IMR-90 (cell line): ENCODE measurements around the gene THY1. TPM values are rescaled to one million over a fixed set of nuclear protein-coding genes. Genes with fewer than 3 reads are reported as not detected.

ENCODE experiments used
- ATAC-seq: fragments of 200-7000 bp; cut with Tn5 transposase; 2 replicates; pipeline ENCODE4 v1.9.1; 2020; ENCODE audit warnings: low read depth, mild to moderate bottlenecking, moderate library complexity
- BruUV-seq: library from RNA; stranded (reverse); fragments of 400-500 nt; replicated peaks from 2 replicates; lab custom pipeline; 2021; lab: Mats Ljungman, UMichigan
- CTCF ChIA-PET: fragments of 300-600 bp; formaldehyde crosslinking; extraction: SDS; loops from one replicate; lab custom pipeline; 2021; ENCODE audit warnings: antibody characterized with exemption; lab: Yijun Ruan, JAX
- POLR2A ChIA-PET: fragments of 300-600 bp; sonication (Branson Sonifier 250); formaldehyde crosslinking; loops from one replicate; lab custom pipeline; 2022; ENCODE audit warnings: antibody characterized with exemption; ENCODE audit not compliant: unreplicated experiment; lab: Charles Lee
- DNase-seq: peaks from one replicate; pipeline ENCODE4 v3.0.0; 2013
- H2AFZ ChIP-seq: replicated peaks from 2 replicates; pipeline ENCODE3; 2013; ENCODE audit warnings: low read length, mild to moderate bottlenecking; ENCODE audit not compliant: poor library complexity
- H2AK5ac ChIP-seq: 2 replicates; pipeline ENCODE4 v1.6.1; 2013; ENCODE audit warnings: low read depth, low read length, inconsistent platforms
- H2AK9ac ChIP-seq: replicated peaks from 2 replicates; pipeline ENCODE3; 2013; ENCODE audit warnings: mild to moderate bottlenecking, low read depth, low read length, moderate library complexity; ENCODE audit not compliant: poor library complexity
- H2BK120ac ChIP-seq: 2 replicates; pipeline ENCODE4 v1.6.1; 2013; ENCODE audit warnings: low read depth, low read length, inconsistent platforms
- H2BK15ac ChIP-seq: 3 replicates; pipeline ENCODE4 v1.6.1; 2013; ENCODE audit warnings: low read depth, low read length, inconsistent platforms
- H2BK20ac ChIP-seq: 2 replicates; pipeline ENCODE4 v1.6.1; 2013; ENCODE audit warnings: low read depth, mild to moderate bottlenecking, inconsistent platforms, low read length, moderate library complexity
- H2BK5ac ChIP-seq: 2 replicates; pipeline ENCODE4 v1.6.1; 2013; ENCODE audit warnings: mild to moderate bottlenecking, low read depth, low read length, inconsistent platforms; ENCODE audit not compliant: poor library complexity, severe bottlenecking
- H3K14ac ChIP-seq: replicated peaks from 2 replicates; pipeline ENCODE4 v1.6.1; 2013; ENCODE audit warnings: low read depth, low read length, inconsistent platforms
- H3K18ac ChIP-seq: 2 replicates; pipeline ENCODE4 v1.6.1; 2013; ENCODE audit warnings: low read depth, low read length, control low read depth
- H3K23ac ChIP-seq: 2 replicates; pipeline ENCODE4 v1.6.1; 2013; ENCODE audit warnings: low read depth, low read length, inconsistent platforms
- H3K27ac ChIP-seq: 2 replicates; pipeline ENCODE4 v1.5.1; 2013; ENCODE audit warnings: mild to moderate bottlenecking, control low read depth, low read length; ENCODE audit not compliant: insufficient read depth
- H3K27me3 ChIP-seq: 2 replicates; pipeline ENCODE4 v1.6.1; 2013; ENCODE audit warnings: low read length; ENCODE audit not compliant: control insufficient read depth, insufficient read depth
- H3K36me3 ChIP-seq: 2 replicates; pipeline ENCODE4 v1.6.1; 2013; ENCODE audit warnings: low read length, mixed read lengths; ENCODE audit not compliant: control insufficient read depth, insufficient read depth
- H3K4ac ChIP-seq: 2 replicates; pipeline ENCODE4 v1.6.1; 2013; ENCODE audit warnings: low read depth, low read length, inconsistent platforms
- H3K4me1 ChIP-seq: 2 replicates; pipeline ENCODE4 v1.6.1; 2013; ENCODE audit warnings: low read length, mixed read lengths; ENCODE audit not compliant: control insufficient read depth, insufficient read depth
- H3K4me2 ChIP-seq: 2 replicates; pipeline ENCODE4 v1.6.1; 2013; ENCODE audit warnings: low read depth, mild to moderate bottlenecking, control low read depth, low read length, moderate library complexity
- H3K4me3 ChIP-seq: 2 replicates; pipeline ENCODE4 v1.5.1; 2013; ENCODE audit warnings: low read depth, mild to moderate bottlenecking, control low read depth, low read length, moderate library complexity; ENCODE audit not compliant: insufficient read depth
- H3K56ac ChIP-seq: 2 replicates; pipeline ENCODE4 v1.6.1; 2013; ENCODE audit warnings: low read length, inconsistent platforms; ENCODE audit not compliant: insufficient read depth; ENCODE audit errors: extremely low read depth
- H3K79me1 ChIP-seq, 2 experiments: 2 replicates each; pipeline ENCODE4 v1.6.1; 2013; ENCODE audit warnings: low read length in 2 of 2, inconsistent platforms in 1 of 2, low read depth in 1 of 2
- H3K9ac ChIP-seq: 2 replicates; pipeline ENCODE4 v1.6.1; 2013; ENCODE audit warnings: low read depth, low read length, control low read depth
- H3K9me1 ChIP-seq: 2 replicates; pipeline ENCODE4 v1.6.1; 2013; ENCODE audit warnings: low read length, inconsistent platforms; ENCODE audit not compliant: insufficient read depth
- H3K9me3 ChIP-seq: 2 replicates; pipeline ENCODE4 v1.6.1; 2013; ENCODE audit warnings: low read length; ENCODE audit not compliant: control insufficient read depth, insufficient read depth
- H4K20me1 ChIP-seq: 2 replicates; pipeline ENCODE4 v1.6.1; 2013; ENCODE audit warnings: low read length, inconsistent platforms; ENCODE audit not compliant: insufficient read depth
- H4K5ac ChIP-seq: 2 replicates; pipeline ENCODE4 v1.6.1; 2013; ENCODE audit warnings: mild to moderate bottlenecking, low read depth, low read length, control low read depth
- H4K8ac ChIP-seq, 2 experiments: 2 replicates each; pipeline ENCODE4 v1.6.1; 2013; ENCODE audit warnings: low read depth in 2 of 2, low read length in 2 of 2, control low read depth in 1 of 2, inconsistent platforms in 1 of 2
- H4K91ac ChIP-seq: 2 replicates; pipeline ENCODE4 v1.6.1; 2013; ENCODE audit warnings: low read depth, low read length, inconsistent platforms; ENCODE audit not compliant: insufficient read depth
- BHLHE40 ChIP-seq: fragments of 150-350 bp; IDR thresholded peaks from 2 replicates; pipeline ENCODE4 v1.6.1; 2016; ENCODE audit warnings: mild to moderate bottlenecking, low read depth, low read length
- CHD1 ChIP-seq: IDR thresholded peaks from 2 replicates; pipeline ENCODE4 v1.6.1; 2012; ENCODE audit warnings: low read depth, low read length, improper control_type of control experiment
- CTCF ChIP-seq: conservative IDR thresholded peaks from 2 replicates; pipeline ENCODE4 v1.5.1; 2012; ENCODE audit warnings: mild to moderate bottlenecking, low read depth, low read length, improper control_type of control experiment
- FOS ChIP-seq: fragments of 150-350 bp; IDR thresholded peaks from 2 replicates; pipeline ENCODE4 v1.6.1; 2016; ENCODE audit warnings: low read depth, low read length
- MAFK ChIP-seq: IDR thresholded peaks from 2 replicates; pipeline ENCODE4 v1.6.1; 2012; ENCODE audit warnings: low read depth, low read length, improper control_type of control experiment
- MAZ ChIP-seq: IDR thresholded peaks from 2 replicates; pipeline ENCODE4 v1.6.1; 2012; ENCODE audit warnings: low read depth, mild to moderate bottlenecking, low read length, improper control_type of control experiment, moderate library complexity, borderline replicate concordance
- MXI1 ChIP-seq: IDR thresholded peaks from 2 replicates; pipeline ENCODE4 v1.6.1; 2012; ENCODE audit warnings: low read depth, mild to moderate bottlenecking, low read length, moderate library complexity, borderline replicate concordance
- RCOR1 ChIP-seq: IDR thresholded peaks from 2 replicates; pipeline ENCODE4 v1.6.1; 2012; ENCODE audit warnings: mild to moderate bottlenecking, low read length, improper control_type of control experiment; ENCODE audit not compliant: insufficient replicate concordance
- RFX5 ChIP-seq: IDR thresholded peaks from 2 replicates; pipeline ENCODE4 v1.8.0; 2012; ENCODE audit warnings: low read depth, mild to moderate bottlenecking, low read length, moderate library complexity
- SMC3 ChIP-seq: fragments of 150-350 bp; IDR thresholded peaks from 2 replicates; pipeline ENCODE4 v1.6.1; 2016; ENCODE audit warnings: low read depth, mild to moderate bottlenecking, antibody characterized with exemption, low read length, moderate library complexity
- USF2 ChIP-seq: fragments of 150-350 bp; IDR thresholded peaks from 2 replicates; pipeline ENCODE4 v1.6.1; 2017; ENCODE audit warnings: mild to moderate bottlenecking, antibody characterized with exemption, low read length, low read depth
- WGBS, 2 experiments: methylation state at CpG; one replicate each; pipeline versions ENCODE4 v1.1.5 to v1.1.7; 2013; ENCODE audit warnings: missing lambda C conversion rate in 2 of 2; ENCODE audit not compliant: insufficient read length in 1 of 2; ENCODE audit errors: extremely low coverage in 2 of 2; 5-methylcytosine and 5-hydroxymethylcytosine counted together
- dilution Hi-C: fragments of 300-500 bp; cut with HindIII; formaldehyde crosslinking; loops from one replicate; pipeline ENCODE4 v1.14.3; 2018; ENCODE audit warnings: low sequenced_read_pairs; ENCODE audit not compliant: unreplicated experiment
- in situ Hi-C: fragments of 300-500 bp; cut with MboI; formaldehyde crosslinking; loops from 3 replicates; pipeline ENCODE4 v1.14.3; 2019; ENCODE audit warnings: low sequenced_read_pairs, inconsistent platforms, mixed read lengths
- intact Hi-C: fragments of 100-400 bp; cut with micrococcal nuclease; formaldehyde crosslinking; loops from 2 replicates; pipeline ENCODE4 v1.10.0; 2022
- polyA plus RNA-seq, 3 experiments: library from polyadenylated mRNA; depleted of rRNA; stranded (reverse); fragments of >200 nt; gene quantifications; 2 replicates each; pipeline ENCODE4 v1.2.3, GENCODE V29; 2012; ENCODE audit warnings: low replicate concordance in 1 of 3
- total RNA-seq: library from RNA; depleted of rRNA; stranded (reverse); fragments of >200 nt; gene quantifications from 2 replicates; pipeline ENCODE4 v1.2.3, GENCODE V29; 2012
- TF ChIP-seq, protein P1 (sequence below): fragments of 150-350 bp; IDR thresholded peaks from 2 replicates; pipeline ENCODE4 v1.6.1; 2016; ENCODE audit warnings: low read depth, mild to moderate bottlenecking, low read length, moderate library complexity, borderline replicate concordance

The THY1 gene
- total and polyA plus RNA-seq, 2 of the 4 experiments (the other 2 are of a cell fraction): 703 to 2,603 TPM

GRCh38 chr11:119424276-119424675 is 1.3 kb upstream of the THY1 start:
- H3K36me3 ChIP-seq: peaks cover 16% of the 10 kb centered on the region
- DNase-seq: no peak
- H3K9me3 ChIP-seq: no peaks in the 10 kb centered on the region
- intact Hi-C loops (no loop called here), dilution Hi-C loops (no loop called here), in situ Hi-C loops (no loop called here)
- no peak for ATAC-seq
- no peak overlapping the region for H4K8ac ChIP-seq
- peaks cover 13% of the 10 kb centered on the region for H3K9me1 ChIP-seq
- H3K9ac ChIP-seq: no peak overlapping the region
- WGBS, 2 experiments: 80% methylated on average over 2 of the region's 3 CpGs; no CpG with 5 or more reads in 1 of the 2 experiments
- H3K27ac ChIP-seq: no peak overlapping the region
- no peak for TF ChIP-seq FOS
- no peak for TF ChIP-seq RFX5
- TF ChIP-seq CTCF: no peak
- TF ChIP-seq, protein P1, sequence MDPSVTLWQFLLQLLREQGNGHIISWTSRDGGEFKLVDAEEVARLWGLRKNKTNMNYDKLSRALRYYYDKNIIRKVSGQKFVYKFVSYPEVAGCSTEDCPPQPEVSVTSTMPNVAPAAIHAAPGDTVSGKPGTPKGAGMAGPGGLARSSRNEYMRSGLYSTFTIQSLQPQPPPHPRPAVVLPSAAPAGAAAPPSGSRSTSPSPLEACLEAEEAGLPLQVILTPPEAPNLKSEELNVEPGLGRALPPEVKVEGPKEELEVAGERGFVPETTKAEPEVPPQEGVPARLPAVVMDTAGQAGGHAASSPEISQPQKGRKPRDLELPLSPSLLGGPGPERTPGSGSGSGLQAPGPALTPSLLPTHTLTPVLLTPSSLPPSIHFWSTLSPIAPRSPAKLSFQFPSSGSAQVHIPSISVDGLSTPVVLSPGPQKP: no peak
- no peak for TF ChIP-seq USF2
- no peak for TF ChIP-seq RCOR1
- no peak for TF ChIP-seq CHD1
- no peak for TF ChIP-seq SMC3
- no peak for TF ChIP-seq BHLHE40
- TF ChIP-seq MAZ: no peak
- TF ChIP-seq MAFK: no peak
- no peak for TF ChIP-seq MXI1
- ChIA-PET POLR2A (no interaction called here), CTCF (interaction anchor here (0.6 kb wide), 1 partner anchor 68 kb away, joined by 3 read pairs; no protein-coding TSS in a partner anchor)
- no peak overlapping the region for H2BK120ac ChIP-seq
- H3K18ac ChIP-seq: no peak overlapping the region
- H3K56ac ChIP-seq: no peak overlapping the region
- no peak overlapping the region for H2BK15ac ChIP-seq
- H3K23ac ChIP-seq: no peak overlapping the region
- peak overlapping the region; percentile 45; the same call in 1 of the 2 replicates for H2AK5ac ChIP-seq
- no TSS peak for BruUV-seq
- no peaks in the 10 kb centered on the region for H3K27me3 ChIP-seq
- no peak overlapping the region for H3K4ac ChIP-seq
- peak overlapping the region; percentile 7 for H2AK9ac ChIP-seq
- H2AFZ ChIP-seq: no peak overlapping the region
- no peak overlapping the region for H3K4me2 ChIP-seq
- no peak overlapping the region for H2BK5ac ChIP-seq
- no peak overlapping the region for H3K14ac ChIP-seq
- H4K91ac ChIP-seq: no peak overlapping the region
- peaks cover 30% of the 10 kb centered on the region for H4K20me1 ChIP-seq
- H3K79me1 ChIP-seq: peaks cover 10 to 32% of the 10 kb centered on the region in 2 experiments
- no peak overlapping the region for H4K5ac ChIP-seq
- H3K4me3 ChIP-seq: no peak overlapping the region
- no peak overlapping the region for H2BK20ac ChIP-seq
- H3K4me1 ChIP-seq: peaks cover 10% of the 10 kb centered on the region
